Stimulated activated CD8-positive, alpha-beta memory T cell treated with anti-CD3 and anti-CD28 coated beads, Interleukin-15, amount 100 ng/mL, for 1 hour (primary cell): ENCODE measurements around the gene DSPP.

ENCODE experiments used
- DNase-seq: peaks from one replicate; pipeline ENCODE4 v3.0.0-alpha.2; 2020; ENCODE audit warnings: low read depth

Gene DSPP

DNA sequence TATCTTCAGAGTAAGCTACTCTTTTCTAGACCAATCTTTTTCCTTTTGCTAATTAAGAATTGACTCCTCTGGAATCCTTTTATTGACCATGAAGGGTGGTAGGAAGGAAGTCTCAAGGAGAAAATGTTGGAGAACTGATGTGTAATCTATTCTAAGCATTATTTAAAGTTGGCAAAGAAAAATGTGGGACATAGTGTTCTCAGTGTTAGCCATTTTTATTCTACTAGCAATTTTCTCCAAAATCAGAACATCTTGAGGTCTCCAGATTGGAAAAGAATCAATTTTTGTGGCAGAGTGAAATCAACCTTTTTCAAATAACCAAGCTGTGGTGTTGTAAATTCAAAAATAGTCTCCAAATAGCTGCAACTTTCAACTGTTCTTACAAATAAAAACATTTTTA, 23.3 kb downstream of the DSPP start:
- DNase-seq = no peak

- DNase-seq = no peak
These were observed 24.1 kb downstream of the DSPP start for GRCh38 chr4:87632469-87632868.

- no peak for DNase-seq
These were observed 24.9 kb downstream of the DSPP start for GRCh38 chr4:87633243-87633642.

DNA sequence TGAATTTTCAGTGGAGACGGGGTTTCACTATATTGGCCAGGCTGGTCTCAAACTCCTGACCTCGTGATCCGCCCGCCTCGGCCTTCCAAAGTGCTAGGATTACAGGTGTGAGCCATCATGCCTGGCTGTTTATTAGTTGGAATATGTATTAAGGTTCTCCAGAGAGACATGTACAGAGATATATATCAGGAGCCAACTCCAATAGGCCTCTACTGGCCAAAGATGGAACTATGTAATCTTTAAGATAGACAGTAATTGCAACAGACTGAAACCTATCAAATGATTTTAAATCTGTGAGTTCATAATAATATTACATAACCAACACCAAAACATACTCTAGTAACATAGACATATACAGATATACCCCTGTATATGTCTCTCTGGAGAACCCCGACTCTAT, 36.0 kb downstream of the DSPP start:
- no peak for DNase-seq

GRCh38 chr4:87649980-87650379, 41.7 kb downstream of the DSPP start, which contains the start of gene DMP1:
Gene DMP1, plus strand, starts transcription at chr4:87650280. Its CDS starts 6,213 bp downstream, at chr4:87656493.
- no peak for DNase-seq

DNA sequence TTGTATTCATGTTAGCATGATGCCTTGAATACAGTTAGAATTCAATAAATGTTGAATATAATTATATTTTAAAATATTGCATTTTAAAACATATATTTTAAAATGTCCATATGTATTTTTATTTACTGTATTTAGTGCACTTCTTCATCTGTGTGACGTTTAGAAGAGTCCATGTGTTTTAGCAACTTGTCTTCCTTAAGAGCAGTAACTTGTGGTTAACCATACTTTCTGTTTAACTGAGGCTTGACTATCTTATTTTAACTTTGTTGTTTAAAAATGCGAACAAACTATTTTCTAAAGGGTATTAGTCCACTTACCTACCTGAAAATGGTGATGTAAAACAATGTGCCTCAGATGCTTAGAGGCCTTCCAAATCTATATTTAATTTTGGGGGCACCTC, 42.6 kb downstream of the DSPP start:
- no peak for DNase-seq

GRCh38 chr4:87651941-87652340, 43.6 kb downstream of the DSPP start:
- DNase-seq = no peak

DNA sequence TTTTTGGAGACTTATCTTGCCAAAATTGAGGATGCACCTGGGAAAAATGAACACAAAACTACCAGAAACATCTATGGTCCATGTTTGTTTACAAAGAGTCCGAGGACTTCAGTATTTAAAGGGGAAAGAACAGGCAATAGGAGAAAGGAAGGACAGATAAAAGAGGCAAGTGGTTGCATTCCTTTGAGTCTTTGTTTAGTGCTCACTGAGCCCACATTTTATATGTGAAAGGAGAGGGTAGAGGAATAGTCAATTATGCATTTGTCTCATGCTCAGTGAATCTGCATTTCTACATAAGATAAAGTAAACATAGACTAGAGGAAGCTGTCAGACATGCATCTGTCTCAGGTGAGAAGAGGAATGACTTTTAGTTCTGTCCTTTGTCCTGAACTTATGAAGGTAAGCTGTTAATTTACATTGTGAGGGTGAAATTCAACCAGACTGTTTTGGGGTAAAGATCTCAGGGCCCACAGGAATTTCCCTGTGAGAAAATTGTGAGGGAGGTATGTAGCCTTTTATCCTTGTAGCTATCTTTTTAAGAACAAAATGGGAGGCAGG, 46.2 kb downstream of the DSPP start:
- DNase-seq = no peak

- DNase-seq = no peak
These were observed 49.2 kb downstream of the DSPP start for GRCh38 chr4:87657525-87657924.

DNA sequence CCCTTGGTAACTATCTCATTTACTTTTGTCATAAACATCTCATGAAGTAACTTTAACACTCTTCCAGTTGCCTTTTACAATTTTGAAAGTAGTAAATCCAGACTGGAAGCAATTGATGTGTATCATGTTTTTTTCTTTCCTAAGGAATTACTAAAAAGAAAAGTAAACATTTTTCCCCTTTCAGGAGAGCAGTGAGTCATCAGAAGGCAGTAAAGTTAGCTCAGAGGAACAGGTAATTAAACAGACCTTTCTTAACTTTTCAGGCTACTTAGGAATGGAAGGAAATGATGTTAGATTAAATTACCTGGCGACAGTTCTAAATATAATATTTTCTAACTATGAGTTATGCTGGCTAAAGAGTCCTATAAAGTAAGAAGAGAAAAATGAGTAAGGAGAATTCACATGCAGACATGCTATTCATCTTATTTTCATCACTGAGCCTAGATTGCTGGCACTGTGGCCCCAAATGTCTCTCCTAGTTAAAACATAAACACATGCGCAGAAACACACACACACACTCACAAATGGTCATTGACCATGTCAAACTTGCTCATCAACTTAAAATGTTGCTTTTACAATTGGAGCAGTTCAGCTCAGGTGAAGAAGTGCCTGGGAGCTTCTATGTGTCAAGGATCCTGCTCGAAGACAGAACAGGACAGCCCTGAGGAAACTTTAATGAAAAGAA, 51.1 kb downstream of the DSPP start:
- DNase-seq = no peak

DNA sequence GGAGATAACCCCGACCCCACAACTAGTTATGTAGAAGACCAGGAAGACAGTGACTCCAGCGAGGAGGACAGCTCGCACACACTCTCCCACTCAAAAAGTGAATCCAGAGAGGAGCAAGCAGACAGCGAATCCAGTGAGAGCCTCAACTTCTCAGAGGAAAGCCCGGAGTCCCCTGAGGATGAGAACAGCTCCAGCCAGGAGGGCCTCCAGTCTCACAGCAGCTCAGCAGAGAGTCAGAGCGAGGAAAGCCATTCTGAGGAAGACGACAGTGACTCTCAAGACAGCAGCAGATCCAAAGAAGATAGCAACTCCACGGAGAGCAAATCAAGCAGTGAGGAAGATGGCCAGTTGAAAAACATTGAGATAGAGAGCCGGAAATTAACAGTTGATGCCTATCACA, 54.5 kb downstream of the DSPP start:
- no peak for DNase-seq
